HepG2 (cell line): ENCODE measurements around the gene PLEKHA3. TPM values are rescaled to one million over a fixed set of nuclear protein-coding genes. Genes with fewer than 3 reads are reported as not detected.

Source experiments
- GZF1 ChIP-seq: sonication (generic); formaldehyde crosslinking; IDR thresholded peaks from 2 replicates; pipeline ENCODE4 v1.5.1; 2020; ENCODE audit warnings: mild to moderate bottlenecking, missing genetic modification reagents
- KLF13 ChIP-seq: sonication (generic); formaldehyde crosslinking; IDR thresholded peaks from 2 replicates; pipeline ENCODE4 v1.4.0; 2020; ENCODE audit warnings: mild to moderate bottlenecking, missing genetic modification reagents
- MAF1 ChIP-seq: sonication (generic); formaldehyde crosslinking; IDR thresholded peaks from 2 replicates; pipeline ENCODE4 v1.5.0; 2020; ENCODE audit warnings: missing genetic modification reagents, borderline replicate concordance
- MXD4 ChIP-seq: IDR thresholded peaks from 2 replicates; pipeline ENCODE4 v1.6.1; 2016; ENCODE audit warnings: mild to moderate bottlenecking, missing biosample characterization, missing genetic modification reagents
- SALL1 ChIP-seq: sonication (generic); formaldehyde crosslinking; IDR thresholded peaks from 2 replicates; pipeline ENCODE4 v1.8.0; 2022; ENCODE audit warnings: mild to moderate bottlenecking, missing genetic modification reagents
- SNAI1 ChIP-seq: sonication (generic); formaldehyde crosslinking; IDR thresholded peaks from 2 replicates; pipeline ENCODE4 v1.5.0; 2020; ENCODE audit warnings: mild to moderate bottlenecking, missing genetic modification reagents, borderline replicate concordance
- TBX3 ChIP-seq: fragments of 450-650 bp; IDR thresholded peaks from 2 replicates; pipeline ENCODE4 v1.6.1; 2017; ENCODE audit warnings: antibody characterized with exemption, mild to moderate bottlenecking, inconsistent platforms, borderline replicate concordance
- ZNF577 ChIP-seq: sonication (generic); formaldehyde crosslinking; IDR thresholded peaks from 2 replicates; pipeline ENCODE4 v1.4.0; 2020; ENCODE audit warnings: mild to moderate bottlenecking, low read depth, missing genetic modification reagents, borderline replicate concordance
- ZNF589 ChIP-seq: sonication (generic); formaldehyde crosslinking; conservative IDR thresholded peaks from 2 replicates; pipeline ENCODE4 v1.8.0; 2022; ENCODE audit warnings: mild to moderate bottlenecking, moderate library complexity, missing genetic modification reagents
- ZNF607 ChIP-seq: sonication (generic); formaldehyde crosslinking; IDR thresholded peaks from 2 replicates; pipeline ENCODE4 v1.5.1; 2020; ENCODE audit warnings: missing genetic modification reagents, mild to moderate bottlenecking, borderline replicate concordance
- ZNF709 ChIP-seq: sonication (generic); formaldehyde crosslinking; IDR thresholded peaks from 2 replicates; pipeline ENCODE4 v1.5.0; 2020; ENCODE audit warnings: mild to moderate bottlenecking, missing genetic modification reagents
- ZNF839 ChIP-seq: sonication (generic); formaldehyde crosslinking; IDR thresholded peaks from 2 replicates; pipeline ENCODE4 v1.4.0; 2020; ENCODE audit warnings: missing genetic modification reagents, mild to moderate bottlenecking, borderline replicate concordance
- polyA plus RNA-seq, 8 experiments: library from polyadenylated mRNA; depleted of rRNA in 3 of 8; stranded (reverse) in 7 of 8; unstranded in 1 of 8; fragments of >200 nt; fragmentation: Illumina TruSeq in 4 of 8; extraction: Trizol in 4 of 8; gene quantifications; 2 replicates each; pipeline versions ENCODE4 v1.2.1 to v1.2.3, GENCODE V29; 2011 to 2016; ENCODE audit warnings: low read depth in 4 of 8, missing spikeins in 1 of 8, mixed read lengths in 1 of 8; ENCODE audit not compliant: insufficient read depth in 1 of 8
- total RNA-seq, 5 experiments: library from RNA; depleted of rRNA; stranded (reverse); fragments of >200 nt; fragmentation: Illumina TruSeq; extraction: Trizol; gene quantifications; 2 replicates each; pipeline ENCODE4 v1.2.3, GENCODE V29; 2016; ENCODE audit warnings: low read depth in 1 of 5
- TF ChIP-seq, protein P1 (sequence below): sonication (generic); formaldehyde crosslinking; IDR thresholded peaks from 2 replicates; pipeline ENCODE4 v1.8.0; 2022; ENCODE audit warnings: mild to moderate bottlenecking, missing genetic modification reagents, moderate library complexity
- TF ChIP-seq, protein P2 (sequence below): sonication (generic); formaldehyde crosslinking; IDR thresholded peaks from 2 replicates; pipeline ENCODE4 v1.9.0; 2022; ENCODE audit warnings: low read depth, missing genetic modification reagents
- TF ChIP-seq, protein P3 (sequence below), 2 experiments: sonication (generic) in 1 of 2; formaldehyde crosslinking in 1 of 2; IDR thresholded peaks; 2 replicates each; pipeline versions ENCODE4 v1.4.0 to v1.6.1; 2018 to 2020; ENCODE audit warnings: missing genetic modification reagents in 2 of 2, borderline replicate concordance in 1 of 2, low read depth in 1 of 2, mild to moderate bottlenecking in 1 of 2, missing biosample characterization in 1 of 2
- TF ChIP-seq, protein P4 (sequence below): sonication (generic); formaldehyde crosslinking; IDR thresholded peaks from 2 replicates; pipeline ENCODE4 v1.5.0; 2020; ENCODE audit warnings: missing genetic modification reagents
- TF ChIP-seq, protein P5 (sequence below): IDR thresholded peaks from 2 replicates; pipeline ENCODE4 v1.6.1; 2012; ENCODE audit warnings: low read depth, low read length, improper control_type of control experiment
- TF ChIP-seq, protein P6 (sequence below): sonication (generic); formaldehyde crosslinking; IDR thresholded peaks from 2 replicates; pipeline ENCODE4 v1.4.0; 2020; ENCODE audit warnings: missing genetic modification reagents

Gene PLEKHA3
- total and polyA plus RNA-seq, 2 of the 13 experiments (the other 11 are each of a cell fraction or from before 2014, with no cell fraction given), result 11.7 to 23.1 TPM

DNA sequence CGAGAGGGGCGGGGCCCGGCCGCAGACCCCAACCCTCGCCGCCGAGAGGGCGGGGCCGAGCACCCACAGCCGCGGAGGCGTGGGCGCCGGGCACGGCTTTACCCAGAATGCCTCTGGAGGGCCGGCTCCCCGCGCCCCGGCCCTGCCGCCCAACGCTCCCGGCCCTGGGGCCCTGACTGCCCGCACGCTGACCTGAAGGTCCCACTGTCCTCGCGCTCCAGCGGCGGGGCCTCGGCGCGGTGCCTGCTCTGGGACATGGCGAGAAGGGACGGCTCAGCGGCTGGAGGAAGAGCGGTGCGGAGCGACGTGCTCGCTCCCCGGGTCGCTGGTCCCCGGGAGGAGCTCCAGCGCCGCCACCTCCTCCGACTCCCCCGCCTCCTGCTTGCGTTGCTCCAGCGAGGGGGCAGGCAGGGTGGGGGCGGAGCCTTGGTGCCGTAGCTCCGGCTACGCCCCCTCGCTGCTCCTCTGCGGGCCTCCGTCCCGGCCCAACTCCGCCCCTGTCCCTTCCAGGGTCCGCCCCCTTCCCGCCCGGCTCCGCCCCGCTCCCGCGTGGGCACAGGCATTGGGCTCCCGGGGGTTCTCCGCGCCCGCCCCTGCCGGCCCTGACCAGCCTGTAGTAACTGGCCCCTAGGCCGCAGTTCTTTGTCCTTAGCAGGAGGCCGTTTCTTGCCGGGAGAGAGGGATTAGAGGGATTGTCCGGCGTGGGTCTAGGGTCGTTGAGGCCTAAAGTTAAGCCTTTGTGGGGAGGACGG lies 29.3 kb upstream of the PLEKHA3 start, which contains the start of the genes PJVK and PRKRA (continued):
- TF ChIP-seq, protein P1, sequence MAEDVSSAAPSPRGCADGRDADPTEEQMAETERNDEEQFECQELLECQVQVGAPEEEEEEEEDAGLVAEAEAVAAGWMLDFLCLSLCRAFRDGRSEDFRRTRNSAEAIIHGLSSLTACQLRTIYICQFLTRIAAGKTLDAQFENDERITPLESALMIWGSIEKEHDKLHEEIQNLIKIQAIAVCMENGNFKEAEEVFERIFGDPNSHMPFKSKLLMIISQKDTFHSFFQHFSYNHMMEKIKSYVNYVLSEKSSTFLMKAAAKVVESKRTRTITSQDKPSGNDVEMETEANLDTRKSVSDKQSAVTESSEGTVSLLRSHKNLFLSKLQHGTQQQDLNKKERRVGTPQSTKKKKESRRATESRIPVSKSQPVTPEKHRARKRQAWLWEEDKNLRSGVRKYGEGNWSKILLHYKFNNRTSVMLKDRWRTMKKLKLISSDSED (CRISPR knock-in tag), result peak; percentile 87; the same call in 1 of the 2 replicates
- TF ChIP-seq, protein P2, sequence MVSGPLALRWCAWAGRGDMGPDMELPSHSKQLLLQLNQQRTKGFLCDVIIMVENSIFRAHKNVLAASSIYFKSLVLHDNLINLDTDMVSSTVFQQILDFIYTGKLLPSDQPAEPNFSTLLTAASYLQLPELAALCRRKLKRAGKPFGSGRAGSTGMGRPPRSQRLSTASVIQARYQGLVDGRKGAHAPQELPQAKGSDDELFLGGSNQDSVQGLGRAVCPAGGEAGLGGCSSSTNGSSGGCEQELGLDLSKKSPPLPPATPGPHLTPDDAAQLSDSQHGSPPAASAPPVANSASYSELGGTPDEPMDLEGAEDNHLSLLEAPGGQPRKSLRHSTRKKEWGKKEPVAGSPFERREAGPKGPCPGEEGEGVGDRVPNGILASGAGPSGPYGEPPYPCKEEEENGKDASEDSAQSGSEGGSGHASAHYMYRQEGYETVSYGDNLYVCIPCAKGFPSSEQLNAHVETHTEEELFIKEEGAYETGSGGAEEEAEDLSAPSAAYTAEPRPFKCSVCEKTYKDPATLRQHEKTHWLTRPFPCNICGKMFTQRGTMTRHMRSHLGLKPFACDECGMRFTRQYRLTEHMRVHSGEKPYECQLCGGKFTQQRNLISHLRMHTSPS, result no peak; the same call in none of the 2 replicates
- TF ChIP-seq MXD4 (peak; percentile 95), ZNF589 (CRISPR knock-in tag) (peak; percentile 89; the same call in 1 of the 2 replicates), SALL1 (peak; percentile 93), SNAI1 (CRISPR knock-in tag) (peak; percentile 75; the same call in 1 of the 2 replicates), ZNF709 (CRISPR knock-in tag) (peak; percentile 90; the same call in 1 of the 2 replicates), MAF1 (CRISPR knock-in tag) (peak; percentile 76; the same call in 1 of the 2 replicates), ZNF607 (CRISPR knock-in tag) (peak; percentile 22; the same call in 1 of the 2 replicates), ZNF577 (CRISPR knock-in tag) (peak; percentile 89; the same call in 1 of the 2 replicates), GZF1 (CRISPR knock-in tag) (peak; percentile 71; the same call in 1 of the 2 replicates), TBX3 (peak; percentile 74), KLF13 (peak; percentile 86; the same call in 1 of the 2 replicates), ZNF839 (CRISPR knock-in tag) (no peak)
- TF ChIP-seq, protein P3, sequence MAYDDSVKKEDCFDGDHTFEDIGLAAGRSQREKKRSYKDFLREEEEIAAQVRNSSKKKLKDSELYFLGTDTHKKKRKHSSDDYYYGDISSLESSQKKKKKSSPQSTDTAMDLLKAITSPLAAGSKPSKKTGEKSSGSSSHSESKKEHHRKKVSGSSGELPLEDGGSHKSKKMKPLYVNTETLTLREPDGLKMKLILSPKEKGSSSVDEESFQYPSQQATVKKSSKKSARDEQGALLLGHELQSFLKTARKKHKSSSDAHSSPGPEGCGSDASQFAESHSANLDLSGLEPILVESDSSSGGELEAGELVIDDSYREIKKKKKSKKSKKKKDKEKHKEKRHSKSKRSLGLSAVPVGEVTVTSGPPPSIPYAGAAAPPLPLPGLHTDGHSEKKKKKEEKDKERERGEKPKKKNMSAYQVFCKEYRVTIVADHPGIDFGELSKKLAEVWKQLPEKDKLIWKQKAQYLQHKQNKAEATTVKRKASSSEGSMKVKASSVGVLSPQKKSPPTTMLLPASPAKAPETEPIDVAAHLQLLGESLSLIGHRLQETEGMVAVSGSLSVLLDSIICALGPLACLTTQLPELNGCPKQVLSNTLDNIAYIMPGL (CRISPR knock-in tag; IDR thresholded peaks at IDR 0.05; ENCODE audit: borderline replicate concordance in 1 of 2, low read depth in 1 of 2), result peak; percentile 93 to 94
- TF ChIP-seq, protein P4, sequence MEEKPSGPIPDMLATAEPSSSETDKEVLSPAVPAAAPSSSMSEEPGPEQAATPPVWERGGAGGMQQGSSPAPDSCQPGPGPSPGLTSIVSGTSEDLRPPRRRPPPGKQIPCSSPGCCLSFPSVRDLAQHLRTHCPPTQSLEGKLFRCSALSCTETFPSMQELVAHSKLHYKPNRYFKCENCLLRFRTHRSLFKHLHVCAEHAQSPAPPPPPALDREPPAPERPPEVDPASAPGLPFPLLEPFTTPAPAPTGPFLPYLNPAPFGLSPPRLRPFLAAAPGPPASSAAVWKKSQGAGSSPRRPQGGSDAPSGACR, result peak; percentile 93; the same call in 1 of the 2 replicates
- TF ChIP-seq, protein P5, sequence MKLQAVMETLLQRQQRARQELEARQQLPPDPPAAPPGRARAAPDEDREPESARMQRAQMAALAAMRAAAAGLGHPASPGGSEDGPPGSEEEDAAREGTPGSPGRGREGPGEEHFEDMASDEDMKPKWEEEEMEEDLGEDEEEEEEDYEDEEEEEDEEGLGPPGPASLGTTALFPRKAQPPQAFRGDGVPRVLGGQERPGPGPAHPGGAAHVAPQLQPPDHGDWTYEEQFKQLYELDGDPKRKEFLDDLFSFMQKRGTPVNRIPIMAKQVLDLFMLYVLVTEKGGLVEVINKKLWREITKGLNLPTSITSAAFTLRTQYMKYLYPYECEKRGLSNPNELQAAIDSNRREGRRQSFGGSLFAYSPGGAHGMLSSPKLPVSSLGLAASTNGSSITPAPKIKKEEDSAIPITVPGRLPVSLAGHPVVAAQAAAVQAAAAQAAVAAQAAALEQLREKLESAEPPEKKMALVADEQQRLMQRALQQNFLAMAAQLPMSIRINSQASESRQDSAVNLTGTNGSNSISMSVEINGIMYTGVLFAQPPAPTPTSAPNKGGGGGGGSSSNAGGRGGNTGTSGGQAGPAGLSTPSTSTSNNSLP, result 0 out of 2 replicates have a peak, but pooled peaks have one; percentile 10
- TF ChIP-seq, protein P6, sequence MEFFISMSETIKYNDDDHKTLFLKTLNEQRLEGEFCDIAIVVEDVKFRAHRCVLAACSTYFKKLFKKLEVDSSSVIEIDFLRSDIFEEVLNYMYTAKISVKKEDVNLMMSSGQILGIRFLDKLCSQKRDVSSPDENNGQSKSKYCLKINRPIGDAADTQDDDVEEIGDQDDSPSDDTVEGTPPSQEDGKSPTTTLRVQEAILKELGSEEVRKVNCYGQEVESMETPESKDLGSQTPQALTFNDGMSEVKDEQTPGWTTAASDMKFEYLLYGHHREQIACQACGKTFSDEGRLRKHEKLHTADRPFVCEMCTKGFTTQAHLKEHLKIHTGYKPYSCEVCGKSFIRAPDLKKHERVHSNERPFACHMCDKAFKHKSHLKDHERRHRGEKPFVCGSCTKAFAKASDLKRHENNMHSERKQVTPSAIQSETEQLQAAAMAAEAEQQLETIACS (CRISPR knock-in tag), result peak; percentile 55
